Keratinocyte (primary cell): ENCODE results near the gene ANKRD27. TPM values are rescaled to one million over a fixed set of nuclear protein-coding genes. Genes with fewer than 3 reads are reported as not detected.
"Not testable (repeated sequence)": the region's sequence is repeated elsewhere in the genome, so short reads cannot be mapped to it uniquely, and the experiment has no call there.

Source experiments
- DNase-seq: peaks from one replicate; pipeline ENCODE4 v3.0.0-alpha.2; 2011; ENCODE audit warnings: low read depth, missing footprints, low spot score
- FAIRE-seq: peaks from 2 replicates; lab custom pipeline; 2011; peaks lifted over from hg19 to GRCh38; lab: Jason Lieb, UNC
- H2AFZ ChIP-seq: 2 replicates; pipeline ENCODE4 v1.6.0; 2012; ENCODE audit warnings: low read length, control low read depth, inconsistent platforms; ENCODE audit not compliant: control insufficient read depth
- H3K27ac ChIP-seq: 2 replicates; pipeline ENCODE4 v1.5.1; 2011; ENCODE audit warnings: low read length; ENCODE audit not compliant: control insufficient read depth, insufficient read depth
- H3K27me3 ChIP-seq: 3 replicates; pipeline ENCODE4 v1.6.0; 2011; ENCODE audit warnings: low read length; ENCODE audit not compliant: control insufficient read depth, insufficient read depth; ENCODE audit errors: extremely low read depth
- H3K36me3 ChIP-seq, 2 experiments: 2 replicates in 1 of 2; 3 replicates in 1 of 2; pipeline ENCODE4 v1.5.1; 2011; ENCODE audit warnings: low read length in 2 of 2, mild to moderate bottlenecking in 1 of 2; ENCODE audit not compliant: control insufficient read depth in 2 of 2, insufficient read depth in 2 of 2; ENCODE audit errors: extremely low read depth in 1 of 2
- H3K4me1 ChIP-seq: 3 replicates; pipeline ENCODE4 v1.5.1; 2011; ENCODE audit warnings: low read length; ENCODE audit not compliant: control insufficient read depth, insufficient read depth; ENCODE audit errors: extremely low read depth
- H3K4me2 ChIP-seq: 3 replicates; pipeline ENCODE4 v1.6.0; 2011; ENCODE audit warnings: low read depth, low read length; ENCODE audit not compliant: control insufficient read depth, insufficient read depth; ENCODE audit errors: extremely low read depth
- H3K4me3 ChIP-seq, 3 experiments: fragments of 200-600 bp in 1 of 3; sonication (generic) in 1 of 3; 2 replicates in 2 of 3; 3 replicates in 1 of 3; pipeline ENCODE4 v1.5.1; 2011 to 2016; ENCODE audit warnings: low read length in 3 of 3, mild to moderate bottlenecking in 3 of 3, control low read depth in 2 of 3, inconsistent platforms in 1 of 3, low read depth in 1 of 3, mixed read lengths in 1 of 3, mixed run types in 1 of 3, moderate library complexity in 1 of 3; ENCODE audit not compliant: control insufficient read depth in 2 of 3, insufficient read depth in 2 of 3; ENCODE audit errors: extremely low read depth in 1 of 3
- H3K79me2 ChIP-seq: 2 replicates; pipeline ENCODE4 v1.6.0; 2012; ENCODE audit warnings: low read length; ENCODE audit not compliant: control insufficient read depth, insufficient read depth
- H3K9ac ChIP-seq: 3 replicates; pipeline ENCODE4 v1.6.0; 2011; ENCODE audit warnings: low read length; ENCODE audit not compliant: control insufficient read depth, insufficient read depth; ENCODE audit errors: extremely low read depth
- H3K9me1 ChIP-seq: 3 replicates; pipeline ENCODE4 v1.6.0; 2011; ENCODE audit warnings: low read length; ENCODE audit not compliant: control insufficient read depth, insufficient read depth; ENCODE audit errors: extremely low read depth
- H3K9me3 ChIP-seq: 2 replicates; pipeline ENCODE4 v1.5.1; 2012; ENCODE audit warnings: low read depth, low read length; ENCODE audit not compliant: control insufficient read depth
- H4K20me1 ChIP-seq: 3 replicates; pipeline ENCODE4 v1.6.0; 2011; ENCODE audit warnings: low read length; ENCODE audit not compliant: control insufficient read depth, insufficient read depth; ENCODE audit errors: extremely low read depth
- CTCF ChIP-seq, 3 experiments: IDR thresholded peaks in 1 of 3; conservative IDR thresholded peaks in 1 of 3; optimal IDR thresholded peaks in 1 of 3; 2 replicates in 2 of 3; 3 replicates in 1 of 3; pipeline versions ENCODE3 to v1.5.1; 2011; ENCODE audit warnings: low read length in 3 of 3, mild to moderate bottlenecking in 3 of 3, moderate library complexity in 2 of 3, control low read depth in 1 of 3, inconsistent platforms in 1 of 3; ENCODE audit not compliant: insufficient read depth in 2 of 3; ENCODE audit errors: extremely low read depth in 1 of 3
- EZH2 ChIP-seq: IDR thresholded peaks from one replicate; pipeline ENCODE4 v1.6.1; 2012; ENCODE audit warnings: inconsistent platforms, mild to moderate bottlenecking, low read length, moderate library complexity
- dilution Hi-C: fragments of 300-500 bp; cut with MboI; formaldehyde crosslinking; loops from one replicate; pipeline ENCODE4 v1.7.0; 2020; ENCODE audit warnings: low sequenced_read_pairs; ENCODE audit not compliant: extremely low pct_ligation_motif_present
- polyA plus RNA-seq, 5 experiments: library from polyadenylated mRNA; depleted of rRNA in 3 of 5; stranded (reverse) in 3 of 5; stranded (forward) in 1 of 5; unstranded in 1 of 5; fragments of >200 nt; gene quantifications; 1 replicate in 1 of 5; 2 replicates in 3 of 5; 3 replicates in 1 of 5; pipeline versions ENCODE4 v1.2.1 to v1.2.3, GENCODE V29; 2011 to 2012; ENCODE audit warnings: missing spikeins in 2 of 5, low read depth in 1 of 5, low replicate concordance in 1 of 5

Gene ANKRD27
- polyA plus RNA-seq, 1 donor (not counting 4 experiments of a cell fraction or from before 2014, with no cell fraction given): 34.5 TPM

- no peak for FAIRE-seq
- dilution Hi-C loops: no loop called here
These were observed 43.3 kb upstream of the ANKRD27 start for GRCh38 chr19:32718286-32718685.

GRCh38 chr19:32717496-32717895 lies 42.5 kb upstream of the ANKRD27 start:
- no peak for FAIRE-seq

More at GRCh38 chr19:32718286-32718685, 43.3 kb upstream of the ANKRD27 start:
- peaks cover 3 to 8% of the 10 kb centered on the region in 2 experiments for H3K36me3 ChIP-seq
- no peaks in the 10 kb centered on the region for H3K9me1 ChIP-seq
- H3K4me2 ChIP-seq: no peak overlapping the region
- no peaks in the 10 kb centered on the region for H3K9me3 ChIP-seq
- H4K20me1 ChIP-seq: no peaks in the 10 kb centered on the region
- no peaks in the 10 kb centered on the region for H3K4me1 ChIP-seq
- H3K79me2 ChIP-seq: no peaks in the 10 kb centered on the region
- no peaks in the 10 kb centered on the region for H3K27me3 ChIP-seq
- TF ChIP-seq CTCF (optimal IDR thresholded peaks at IDR 0.05 in 1 of 3, IDR thresholded peaks at IDR 0.05 in 1 of 3, conservative IDR thresholded peaks at IDR 0.05 in 1 of 3; ENCODE audit: extremely low read depth in 1 of 3, insufficient read depth in 2 of 3, low read length in 3 of 3): no peak
- no peak for TF ChIP-seq EZH2
- H3K27ac ChIP-seq: no peak overlapping the region
- DNase-seq: no peak
- H3K9ac ChIP-seq: no peak overlapping the region
- no peak overlapping the region for H2AFZ ChIP-seq
- H3K4me3 ChIP-seq: no peak overlapping the region

GRCh38 chr19:32716203-32716602 lies 41.2 kb upstream of the ANKRD27 start:
- H3K4me2 ChIP-seq, H3K9me3 ChIP-seq, H3K9me1 ChIP-seq, FAIRE-seq, H3K9ac ChIP-seq, H3K79me2 ChIP-seq, H3K4me1 ChIP-seq, H3K27me3 ChIP-seq, dilution Hi-C loops, H3K4me3 ChIP-seq, H2AFZ ChIP-seq, H3K27ac ChIP-seq, H4K20me1 ChIP-seq, DNase-seq: not testable (repeated sequence)
- peaks cover 3 to 16% of the 10 kb centered on the region in 2 experiments for H3K36me3 ChIP-seq

More at GRCh38 chr19:32717496-32717895, 42.5 kb upstream of the ANKRD27 start:
- no peak overlapping the region for H3K4me3 ChIP-seq
- dilution Hi-C loops: no loop called here
- H3K9me3 ChIP-seq: no peaks in the 10 kb centered on the region
- no peaks in the 10 kb centered on the region for H3K9me1 ChIP-seq
- no peak overlapping the region for H3K4me2 ChIP-seq
- H3K9ac ChIP-seq: no peak overlapping the region
- no peaks in the 10 kb centered on the region for H4K20me1 ChIP-seq
- H3K79me2 ChIP-seq: no peaks in the 10 kb centered on the region
- no peak for DNase-seq
- no peaks in the 10 kb centered on the region for H3K27me3 ChIP-seq
- peaks cover 3 to 13% of the 10 kb centered on the region in 2 experiments for H3K36me3 ChIP-seq
- H2AFZ ChIP-seq: no peak overlapping the region
- H3K4me1 ChIP-seq: no peaks in the 10 kb centered on the region
- H3K27ac ChIP-seq: no peak overlapping the region
- TF ChIP-seq EZH2 (no peak), CTCF (optimal IDR thresholded peaks at IDR 0.05 in 1 of 3, IDR thresholded peaks at IDR 0.05 in 1 of 3, conservative IDR thresholded peaks at IDR 0.05 in 1 of 3; ENCODE audit: extremely low read depth in 1 of 3, insufficient read depth in 2 of 3, low read length in 3 of 3) (no peak)
